OCI-LY7 (cell line): ENCODE results near the gene GATA1.
"Not testable (repeated sequence)": the region's sequence is repeated elsewhere in the genome, so short reads cannot be mapped to it uniquely, and the experiment has no call there.

Source experiments
- EZH2phosphoT487 ChIP-seq: fragments of 200-600 bp; sonication (generic); IDR thresholded peaks from 2 replicates; pipeline ENCODE4 v1.6.1; 2018; ENCODE audit warnings: low read depth, borderline replicate concordance, mild to moderate bottlenecking, mixed run types, antibody characterized with exemption, low read length, moderate library complexity, mixed read lengths
- TF ChIP-seq, protein P1 (sequence below): fragments of 200-600 bp; sonication (generic); conservative IDR thresholded peaks from 2 replicates; pipeline ENCODE4 v1.5.1; 2014; ENCODE audit warnings: mild to moderate bottlenecking, antibody characterized with exemption, low read length, moderate library complexity, mixed read lengths

DNA sequence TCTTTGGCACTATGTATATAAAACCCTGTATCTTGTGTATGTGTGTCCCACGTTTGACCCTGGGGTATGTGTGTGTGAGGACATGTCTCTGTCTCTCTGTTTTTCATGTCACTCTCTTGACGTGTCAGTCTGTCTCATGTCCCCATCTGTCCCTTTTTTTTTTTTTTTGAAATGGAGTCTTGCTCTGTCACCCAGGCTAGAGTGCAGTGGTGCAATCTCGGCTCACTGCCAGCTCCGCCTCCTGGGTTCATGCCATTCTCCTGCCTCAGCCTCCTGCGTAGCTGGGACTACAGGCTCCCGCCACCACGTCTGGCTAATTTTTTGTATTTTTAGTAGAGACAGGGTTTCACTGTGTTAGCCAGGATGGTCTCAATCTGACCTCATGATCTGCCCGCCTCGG is 33.0 kb downstream of the GATA1 start:
- TF ChIP-seq, protein P1, sequence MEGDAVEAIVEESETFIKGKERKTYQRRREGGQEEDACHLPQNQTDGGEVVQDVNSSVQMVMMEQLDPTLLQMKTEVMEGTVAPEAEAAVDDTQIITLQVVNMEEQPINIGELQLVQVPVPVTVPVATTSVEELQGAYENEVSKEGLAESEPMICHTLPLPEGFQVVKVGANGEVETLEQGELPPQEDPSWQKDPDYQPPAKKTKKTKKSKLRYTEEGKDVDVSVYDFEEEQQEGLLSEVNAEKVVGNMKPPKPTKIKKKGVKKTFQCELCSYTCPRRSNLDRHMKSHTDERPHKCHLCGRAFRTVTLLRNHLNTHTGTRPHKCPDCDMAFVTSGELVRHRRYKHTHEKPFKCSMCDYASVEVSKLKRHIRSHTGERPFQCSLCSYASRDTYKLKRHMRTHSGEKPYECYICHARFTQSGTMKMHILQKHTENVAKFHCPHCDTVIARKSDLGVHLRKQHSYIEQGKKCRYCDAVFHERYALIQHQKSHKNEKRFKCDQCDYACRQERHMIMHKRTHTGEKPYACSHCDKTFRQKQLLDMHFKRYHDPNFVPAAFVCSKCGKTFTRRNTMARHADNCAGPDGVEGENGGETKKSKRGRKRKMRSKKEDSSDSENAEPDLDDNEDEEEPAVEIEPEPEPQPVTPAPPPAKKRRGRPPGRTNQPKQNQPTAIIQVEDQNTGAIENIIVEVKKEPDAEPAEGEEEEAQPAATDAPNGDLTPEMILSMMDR = not testable (repeated sequence)
- not testable (repeated sequence) for TF ChIP-seq EZH2phosphoT487
